ENCODE measurements around the gene APOF.

GRCh38 chr12:56366948-56367347 is 4.3 kb upstream of the APOF start:
- TF ChIP-seq, protein P1, sequence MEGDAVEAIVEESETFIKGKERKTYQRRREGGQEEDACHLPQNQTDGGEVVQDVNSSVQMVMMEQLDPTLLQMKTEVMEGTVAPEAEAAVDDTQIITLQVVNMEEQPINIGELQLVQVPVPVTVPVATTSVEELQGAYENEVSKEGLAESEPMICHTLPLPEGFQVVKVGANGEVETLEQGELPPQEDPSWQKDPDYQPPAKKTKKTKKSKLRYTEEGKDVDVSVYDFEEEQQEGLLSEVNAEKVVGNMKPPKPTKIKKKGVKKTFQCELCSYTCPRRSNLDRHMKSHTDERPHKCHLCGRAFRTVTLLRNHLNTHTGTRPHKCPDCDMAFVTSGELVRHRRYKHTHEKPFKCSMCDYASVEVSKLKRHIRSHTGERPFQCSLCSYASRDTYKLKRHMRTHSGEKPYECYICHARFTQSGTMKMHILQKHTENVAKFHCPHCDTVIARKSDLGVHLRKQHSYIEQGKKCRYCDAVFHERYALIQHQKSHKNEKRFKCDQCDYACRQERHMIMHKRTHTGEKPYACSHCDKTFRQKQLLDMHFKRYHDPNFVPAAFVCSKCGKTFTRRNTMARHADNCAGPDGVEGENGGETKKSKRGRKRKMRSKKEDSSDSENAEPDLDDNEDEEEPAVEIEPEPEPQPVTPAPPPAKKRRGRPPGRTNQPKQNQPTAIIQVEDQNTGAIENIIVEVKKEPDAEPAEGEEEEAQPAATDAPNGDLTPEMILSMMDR (conservative IDR thresholded peaks at IDR 0.05) = no peak
- TF ChIP-seq EZH2 (IDR thresholded peaks at IDR 0.05; ENCODE audit: low read depth) = no peak
